ENCODE data around the gene TBC1D7. TPM values are rescaled to one million over a fixed set of nuclear protein-coding genes. Genes with fewer than 3 reads are reported as not detected.

The TBC1D7 gene
- total RNA-seq = 10 to 100 TPM; 21.3 to 23.8 TPM

- H3K4me3 Mint-ChIP-seq = peak within 1 kb of the TSS; percentile 93
- peaks cover 8% of the 10 kb centered on the region for H3K36me3 Mint-ChIP-seq (ENCODE audit: low read depth)
- ChIA-PET CTCF (interaction anchor here (0.7 to 3.9 kb wide), 16 partner anchors 17 to 417 kb away, joined by 3 to 19 read pairs (median 6); partner anchors contain the start of genes GFOD1, NOL7 and SIRT5), POLR2A (interaction anchor here (0.6 to 2.6 kb wide), 14 partner anchors 14 to 877 kb away, joined by 3 to 11 read pairs (median 4); partner anchors contain the start of genes GFOD1, NOL7, RANBP9 and SIRT5)
- DNase-seq (peak; percentile 93), ATAC-seq (peak; percentile 91)
- no peaks in the 10 kb centered on the region for H3K27me3 Mint-ChIP-seq
- peak within 1 kb of the TSS; percentile 93 for H3K27ac Mint-ChIP-seq
- TF ChIP-seq CTCF (IDR thresholded peaks at IDR 0.05) = peak; percentile 16
- H3K9me3 Mint-ChIP-seq = no peaks in the 10 kb centered on the region
- H3K4me1 Mint-ChIP-seq (ENCODE audit: low read depth) = peaks cover 22% of the 10 kb centered on the region
- intact Hi-C loops (cut with micrococcal nuclease) = loop anchor here (5.0 kb wide), 1 partner anchor 416 kb away; no protein-coding TSS in a partner anchor
These were observed at the start of gene TBC1D7 for GRCh38 chr6:13328076-13328874. TSS of gene TBC1D7 (minus strand) at chr6:13328537. CDS start at chr6:13326898, 1,639 bp downstream.

DNA sequence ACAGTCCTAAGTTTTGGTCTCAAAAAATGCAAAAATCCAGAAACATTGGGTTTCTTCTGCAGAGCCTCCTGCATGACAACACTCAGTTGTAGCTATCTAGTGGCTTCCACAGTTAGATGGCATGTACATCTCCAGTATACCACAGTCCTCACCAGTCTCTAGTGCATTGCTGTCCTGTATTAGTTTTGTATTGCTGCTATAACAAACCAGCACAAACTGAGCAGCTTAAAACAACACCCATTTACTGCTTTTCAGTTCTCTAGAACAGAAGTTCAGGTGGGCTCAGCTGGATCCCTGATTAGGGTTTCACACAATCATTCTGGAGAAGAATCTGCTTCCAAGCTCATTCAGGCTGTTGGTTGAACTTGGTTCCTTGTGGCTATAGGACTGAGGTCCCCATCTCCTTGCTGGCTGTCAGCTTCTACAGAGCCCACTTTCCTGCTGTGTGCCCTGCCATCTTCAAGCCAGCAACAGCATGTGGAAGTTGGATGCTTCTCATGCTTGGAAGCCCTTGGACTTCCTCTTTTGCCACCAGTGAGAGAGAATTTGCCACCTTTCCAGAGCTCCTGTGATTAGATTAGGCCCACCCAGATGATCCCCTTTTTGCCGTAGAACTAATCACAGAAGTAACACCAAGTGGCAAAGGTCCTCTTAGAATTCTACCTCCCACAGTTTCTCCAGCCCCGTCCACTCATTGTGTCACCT is 48.9 kb upstream of the TBC1D7 start:
- CTCF ChIA-PET = no interaction called here
- intact Hi-C loops (cut with micrococcal nuclease) = no loop called here
- Mint-ChIP-seq H3K4me1 (ENCODE audit: low read depth) (peaks cover 40% of the 10 kb centered on the region), H3K36me3 (ENCODE audit: low read depth) (peaks cover 2% of the 10 kb centered on the region), H3K27me3 (no peaks in the 10 kb centered on the region), H3K27ac (no peak overlapping the region), H3K9me3 (no peaks in the 10 kb centered on the region), H3K4me3 (no peak overlapping the region)
- POLR2A ChIA-PET = no interaction called here
- TF ChIP-seq CTCF (IDR thresholded peaks at IDR 0.05) = no peak
- ATAC-seq (no peak), DNase-seq (no peak)

DNA sequence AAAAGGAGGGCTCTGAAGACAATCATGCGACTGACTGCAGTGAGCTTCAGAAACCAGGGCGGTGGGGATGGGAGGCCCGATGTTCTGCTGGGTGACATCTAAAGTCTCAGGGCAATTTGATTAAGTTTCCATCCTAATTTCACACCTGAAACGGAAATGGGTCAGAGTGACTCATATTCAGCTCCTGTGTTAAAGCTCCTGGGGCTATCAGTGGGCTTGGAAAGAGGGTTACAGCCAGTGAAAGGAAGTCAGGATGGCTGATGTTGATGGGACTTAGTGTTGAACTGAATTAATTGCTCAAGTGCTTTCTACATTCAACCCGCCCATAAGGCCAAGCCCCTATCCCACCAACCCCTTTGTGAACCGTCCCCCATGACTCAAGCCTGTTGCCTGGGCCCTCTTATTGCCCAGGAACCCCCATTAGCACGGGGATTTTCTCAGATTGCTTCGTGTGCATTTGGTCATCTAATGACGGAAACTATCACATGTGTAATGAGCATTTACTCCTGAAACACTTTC is 47.1 kb upstream of the TBC1D7 start:
- no peak overlapping the region for H3K4me3 Mint-ChIP-seq
- ChIA-PET CTCF (interaction anchor here (0.6 to 1.6 kb wide), 7 partner anchors 16 to 200 kb away, joined by 3 to 5 read pairs (median 3); partner anchors contain the start of gene GFOD1), POLR2A (interaction anchor here (0.7 to 1.4 kb wide), 6 partner anchors 24 to 199 kb away, joined by 3 to 4 read pairs (median 3); partner anchors contain the start of gene SIRT5)
- intact Hi-C loops (cut with micrococcal nuclease) = no loop called here
- DNase-seq = peak; percentile 83
- peak; percentile 91 for ATAC-seq
- H3K9me3 Mint-ChIP-seq = no peaks in the 10 kb centered on the region
- TF ChIP-seq CTCF (IDR thresholded peaks at IDR 0.05) = no peak
- H3K36me3 Mint-ChIP-seq (ENCODE audit: low read depth) = peaks cover 2% of the 10 kb centered on the region
- no peaks in the 10 kb centered on the region for H3K27me3 Mint-ChIP-seq
- H3K27ac Mint-ChIP-seq = peak overlapping the region; percentile 11
- H3K4me1 Mint-ChIP-seq (ENCODE audit: low read depth) = peaks cover 33% of the 10 kb centered on the region

GRCh38 chr6:13373919-13374318 is 45.6 kb upstream of the TBC1D7 start:
- Mint-ChIP-seq H3K4me3 (no peak overlapping the region), H3K27ac (no peak overlapping the region), H3K9me3 (no peaks in the 10 kb centered on the region), H3K27me3 (no peaks in the 10 kb centered on the region), H3K4me1 (ENCODE audit: low read depth) (peaks cover 33% of the 10 kb centered on the region), H3K36me3 (ENCODE audit: low read depth) (peaks cover 2% of the 10 kb centered on the region)
- ChIA-PET CTCF (interaction anchor here (1.0 to 2.6 kb wide), 2 partner anchors 16 to 38 kb away, joined by 3 to 10 read pairs; no protein-coding TSS in a partner anchor), POLR2A (no interaction called here)
- no peak for DNase-seq
- TF ChIP-seq CTCF (IDR thresholded peaks at IDR 0.05) = no peak
- no peak for ATAC-seq
- intact Hi-C loops (cut with micrococcal nuclease) = no loop called here

Data from activated CD8-positive, alpha-beta T cell treated with anti-CD3 and anti-CD28 coated beads for 36 hours (primary cell).